Ovary (tissue), 3 donors: ENCODE results near the gene DHX32.
"Not testable (repeated sequence)": the region's sequence is repeated elsewhere in the genome, so short reads cannot be mapped to it uniquely, and the experiment has no call there.

Source experiments
- CTCF ChIP-seq, 3 donors: fragments of 450-650 bp in 2 of 3; fragments of 200-600 bp in 1 of 3; IDR thresholded peaks; one replicate each; pipeline versions ENCODE4 v1.5.1 to v1.8.0; 2016 to 2022; ENCODE audit warnings: antibody characterized with exemption in 3 of 3, mild to moderate bottlenecking in 1 of 3
- EP300 ChIP-seq: sonication (generic); formaldehyde crosslinking; IDR thresholded peaks from one replicate; pipeline ENCODE4 v1.6.1; 2017; ENCODE audit warnings: antibody characterized with exemption
- donor health status: DM: no; HTN: no; CAD: no.

- TF ChIP-seq CTCF (IDR thresholded peaks at IDR 0.05); EP300: not testable (repeated sequence)
Measured at GRCh38 chr10:125905069-125905994, 24.2 kb upstream of the DHX32 start.
